NCI-H524 (cell line): ENCODE data around the gene PTPN13.

ENCODE experiments used
- DNase-seq, 2 experiments: peaks; one replicate each; lab custom pipeline; 2025; lab: John Stamatoyannopoulos, UW

The PTPN13 gene

DNA sequence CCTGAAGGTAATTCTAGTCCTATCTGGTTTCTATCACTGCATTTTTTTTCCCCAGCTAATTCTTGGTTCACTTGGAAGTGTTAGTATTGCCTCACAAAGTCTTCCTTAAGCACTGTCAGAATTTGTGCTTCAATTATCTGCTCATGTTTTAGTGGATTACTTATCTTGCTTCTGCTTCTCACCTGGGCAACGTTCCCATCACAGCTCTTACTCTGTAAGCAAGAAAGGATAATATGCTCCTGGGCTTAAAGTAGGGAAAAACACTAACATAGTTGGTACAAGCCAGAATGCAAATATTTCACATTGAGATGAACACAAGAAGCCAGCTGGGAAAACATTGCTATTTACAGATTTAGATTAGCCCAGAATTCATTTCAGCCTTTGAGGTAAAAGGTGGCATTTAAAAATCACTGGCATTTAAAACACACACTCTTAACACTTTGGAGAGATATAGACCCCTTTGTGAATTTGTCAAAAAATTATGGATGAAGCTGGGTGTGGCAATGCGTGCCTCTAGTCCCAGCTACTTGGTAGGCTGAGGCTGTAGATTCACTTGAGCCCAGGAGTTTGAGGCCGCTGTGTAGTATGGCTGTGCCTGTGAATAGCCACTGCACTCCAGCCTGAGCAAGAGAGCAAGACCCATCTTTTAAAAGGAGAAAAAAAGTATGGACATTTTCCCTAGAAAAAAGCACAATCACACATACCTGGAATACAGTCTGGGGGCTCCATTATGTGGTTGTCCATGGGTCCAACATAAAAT, 6.6 kb upstream of the PTPN13 start:
- no peak for DNase-seq

GRCh38 chr4:86592553-86593249, 1.4 kb upstream of the PTPN13 start:
- no peak for DNase-seq

- DNase-seq = peak; percentile 24 to 57
Measured at GRCh38 chr4:86594559-86595425, 677 bp downstream of the PTPN13 start.

DNA sequence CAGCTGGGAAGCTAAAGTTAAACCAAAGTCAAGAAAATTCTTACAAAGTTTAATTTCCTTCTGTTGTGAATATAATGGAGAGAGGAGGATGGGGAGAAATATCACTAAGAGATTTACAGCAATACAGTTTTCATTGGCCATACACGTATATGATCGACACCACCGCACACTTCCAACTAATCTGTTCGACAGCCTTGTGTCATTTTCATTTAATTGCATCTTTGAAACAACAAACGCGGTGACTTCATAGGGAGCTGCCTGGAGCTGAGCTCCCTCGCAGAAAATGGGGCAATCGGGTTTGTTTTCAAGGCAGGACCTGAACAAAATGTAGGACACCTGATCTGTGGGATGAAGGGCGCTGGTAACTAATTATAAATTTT, 1.3 kb downstream of the PTPN13 start:
- peak in 1 of 2 experiments; percentile 24 for DNase-seq

- no peak for DNase-seq
Measured at GRCh38 chr4:86596807-86597206, 2.7 kb downstream of the PTPN13 start.

- no peak for DNase-seq
Measured at GRCh38 chr4:86600007-86600653, 6.0 kb downstream of the PTPN13 start.

- DNase-seq = no peak
Measured at GRCh38 chr4:86603311-86603885, 9.3 kb downstream of the PTPN13 start.

- no peak for DNase-seq
Measured at GRCh38 chr4:86606809-86607208, 12.7 kb downstream of the PTPN13 start.

DNA sequence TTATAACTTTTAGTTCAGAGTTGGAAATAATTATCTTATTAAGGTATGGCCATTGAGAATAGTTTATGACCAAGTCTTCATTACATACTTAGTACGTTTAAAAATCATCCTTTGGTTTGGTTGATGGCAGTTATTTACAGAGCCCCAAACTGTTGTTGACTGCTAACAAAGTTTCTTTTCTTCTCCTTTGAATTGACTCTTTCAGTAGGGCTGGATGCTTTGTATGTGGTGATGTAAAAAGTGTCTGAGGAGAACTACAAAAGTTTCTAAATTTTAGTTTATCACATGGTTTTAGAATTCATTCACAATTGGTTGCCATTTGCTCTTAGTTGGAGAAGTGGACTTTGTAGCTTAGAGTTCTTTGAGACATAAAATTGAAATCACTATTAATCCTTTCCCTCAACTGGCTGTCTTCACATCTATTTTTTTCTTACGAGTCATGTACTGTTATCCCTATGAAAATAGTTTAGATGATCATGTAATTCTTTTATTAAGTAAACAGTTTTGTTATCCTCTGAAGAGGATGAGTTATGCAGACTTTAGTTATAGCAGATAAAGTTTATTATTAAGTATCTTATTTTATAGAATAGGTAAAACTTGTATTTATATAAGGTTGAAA, 14.8 kb downstream of the PTPN13 start:
- no peak for DNase-seq

- DNase-seq = peak in 1 of 2 experiments; percentile 2
Measured at GRCh38 chr4:86611757-86612156, 17.6 kb downstream of the PTPN13 start.

DNA sequence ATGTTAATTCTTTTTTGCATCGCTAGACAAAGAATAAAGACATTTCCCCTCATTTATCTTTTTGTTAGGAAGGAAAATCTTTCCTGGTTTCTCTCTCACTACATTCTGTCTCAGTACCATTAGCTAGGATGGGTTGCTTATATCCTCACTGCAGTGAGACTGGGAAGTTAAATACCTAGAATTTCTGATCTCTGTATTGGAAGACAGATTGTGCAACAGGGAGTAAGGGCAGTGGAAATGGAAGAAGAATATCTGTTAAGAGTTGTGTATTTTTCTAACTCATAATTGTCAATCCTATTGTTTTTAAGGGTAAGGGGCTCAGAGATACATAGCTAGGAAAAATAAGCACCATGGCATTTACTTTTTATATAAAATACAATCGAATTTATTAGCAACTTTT, 19.6 kb downstream of the PTPN13 start:
- DNase-seq = no peak

- DNase-seq = no peak
Measured at GRCh38 chr4:86614865-86615264, 20.8 kb downstream of the PTPN13 start.

DNA sequence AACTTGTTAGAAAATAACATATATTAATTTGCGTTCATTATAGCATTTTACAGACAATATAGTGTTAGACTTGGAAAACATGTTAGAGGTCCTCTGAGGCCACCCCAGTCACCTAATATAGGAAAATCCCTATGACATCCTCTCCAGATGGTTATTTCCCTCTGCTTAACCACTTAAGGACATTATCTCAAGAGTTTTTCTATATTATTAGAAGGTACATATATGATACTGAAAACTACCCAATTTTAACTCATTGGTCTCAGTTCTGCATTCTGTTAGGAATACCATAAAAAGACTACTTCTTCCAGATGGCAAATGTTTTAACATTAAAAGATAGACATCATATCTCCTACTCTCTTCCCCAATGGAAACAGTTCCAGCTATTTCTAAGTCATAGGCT, 21.4 kb downstream of the PTPN13 start:
- peak in 1 of 2 experiments; percentile 22 for DNase-seq

DNA sequence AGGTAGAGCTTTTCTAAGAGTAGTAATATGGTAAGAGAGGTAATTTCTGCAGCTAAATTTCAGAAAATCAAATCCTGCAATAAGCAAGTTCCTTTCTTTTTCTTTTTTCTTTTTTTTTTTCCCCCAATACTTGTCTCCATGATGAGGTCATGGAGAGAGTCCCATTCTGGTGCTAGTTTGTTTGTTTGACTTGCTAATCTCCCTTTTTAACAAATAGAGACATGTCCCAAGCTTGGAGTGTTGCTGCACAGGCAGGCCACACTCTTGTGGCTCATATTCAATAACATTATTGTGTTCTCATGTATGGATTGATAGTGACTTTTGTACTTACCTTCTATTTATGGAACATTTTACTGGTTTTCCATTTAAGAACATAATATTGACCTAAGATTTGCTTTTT, 25.5 kb downstream of the PTPN13 start:
- DNase-seq = no peak

DNA sequence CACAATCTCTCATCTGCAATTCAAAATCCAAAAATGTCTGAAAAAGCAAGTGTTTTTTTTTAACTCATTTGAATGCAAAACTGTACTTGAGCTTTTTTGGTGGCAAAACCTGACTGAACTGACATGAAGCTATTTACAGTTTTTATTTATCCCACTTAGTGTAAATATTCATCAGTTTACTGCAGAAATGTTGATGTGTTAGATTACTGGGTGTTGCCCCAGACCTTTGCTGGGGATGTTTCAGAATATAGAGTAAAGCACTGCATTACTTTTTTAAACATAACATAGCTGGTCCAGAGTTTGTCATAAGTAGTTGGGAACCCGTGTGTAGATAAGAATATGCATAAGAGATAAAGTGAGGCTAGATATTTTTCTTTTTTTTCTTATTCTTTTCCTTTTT, 27.3 kb downstream of the PTPN13 start:
- no peak for DNase-seq

DNA sequence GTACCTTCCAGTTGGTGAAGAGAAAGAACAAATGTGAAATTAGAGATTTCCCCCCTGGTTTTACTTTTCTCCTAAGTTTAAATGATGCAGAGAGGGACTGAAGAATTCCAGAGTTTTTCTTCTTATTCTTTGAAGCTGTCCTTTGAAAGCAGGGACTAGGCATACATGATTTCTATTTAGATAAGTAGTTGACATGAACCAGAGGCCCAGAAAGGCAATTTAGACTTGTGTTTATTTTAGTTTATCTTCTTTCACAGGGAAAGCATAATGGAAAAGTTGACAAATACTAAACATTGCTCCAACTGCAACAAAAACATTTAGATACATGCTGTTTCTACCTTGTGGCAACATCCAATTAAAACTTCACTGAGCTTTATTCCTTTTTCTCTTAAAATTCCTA, 32.0 kb downstream of the PTPN13 start:
- no peak for DNase-seq

DNA sequence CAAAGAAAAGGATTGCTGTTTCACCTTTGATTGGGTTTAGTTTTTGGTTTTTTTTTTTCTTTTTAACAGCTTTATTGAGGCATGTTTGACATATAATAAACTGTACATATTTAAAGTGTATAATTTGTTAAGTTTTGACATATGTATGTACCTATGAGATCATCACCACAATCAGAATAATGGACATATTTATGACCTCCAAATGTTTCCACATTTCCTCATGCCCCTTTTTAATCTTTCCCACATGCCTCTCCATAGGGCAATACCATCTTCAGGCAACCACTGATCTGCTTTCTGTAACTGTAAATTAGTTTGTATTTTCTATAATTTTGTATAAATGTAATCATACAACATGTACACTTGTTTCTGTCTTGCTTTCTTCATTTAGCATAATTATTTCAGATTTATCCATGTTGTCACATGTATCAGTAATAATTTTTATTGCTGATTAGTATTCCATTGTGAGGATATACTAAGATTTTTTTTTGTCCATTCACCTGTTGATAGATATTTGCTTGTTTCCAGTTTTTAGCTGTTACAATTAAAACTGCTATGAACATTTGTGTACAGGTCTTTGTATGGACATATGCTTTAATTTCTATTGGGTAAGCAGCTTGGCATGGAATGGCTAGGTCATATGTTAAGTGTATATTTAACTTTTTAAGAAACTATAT, 33.5 kb downstream of the PTPN13 start:
- no peak for DNase-seq

- peak; percentile 45 to 81 for DNase-seq
Measured at GRCh38 chr4:86630629-86631028, 36.5 kb downstream of the PTPN13 start.

GRCh38 chr4:86631166-86631565, 37.1 kb downstream of the PTPN13 start:
- DNase-seq = no peak

- no peak for DNase-seq
Measured at GRCh38 chr4:86633854-86634253, 39.7 kb downstream of the PTPN13 start.

- peak in 1 of 2 experiments; percentile 9 for DNase-seq
Measured at GRCh38 chr4:86640469-86640868, 46.4 kb downstream of the PTPN13 start.
